Lung (tissue), 12 donors: ENCODE results near the gene DKK2. TPM values are rescaled to one million over a fixed set of nuclear protein-coding genes. Genes with fewer than 3 reads are reported as not detected.

Source experiments
- ATAC-seq: fragments of 200-7000 bp; cut with Tn5 transposase; one replicate; pipeline ENCODE4 v1.9.1; 2020; ENCODE audit warnings: moderate number of reproducible peaks; ENCODE audit not compliant: insufficient read depth, low FRiP score
- DNase-seq, 3 donors: peaks; one replicate each; pipeline ENCODE4 v3.0.0-alpha.2; 2013 to 2017
- H3K27ac ChIP-seq, 2 donors: one replicate each; pipeline ENCODE4 v1.5.1; 2013; ENCODE audit warnings: mild to moderate bottlenecking in 2 of 2, moderate library complexity in 2 of 2, control low read depth in 1 of 2, inconsistent platforms in 1 of 2, low read depth in 1 of 2, low read length in 1 of 2
- H3K27me3 ChIP-seq, 3 donors: one replicate each; pipeline ENCODE4 v1.5.1; 2013; ENCODE audit warnings: low read length in 2 of 3; ENCODE audit not compliant: control insufficient read depth in 3 of 3, insufficient read depth in 3 of 3
- H3K36me3 ChIP-seq, 4 donors: one replicate each; pipeline ENCODE4 v1.5.1; 2013; ENCODE audit warnings: low read length in 4 of 4, mild to moderate bottlenecking in 1 of 4, moderate library complexity in 1 of 4; ENCODE audit not compliant: control insufficient read depth in 4 of 4, insufficient read depth in 4 of 4
- H3K4me1 ChIP-seq, 5 donors: one replicate each; pipeline ENCODE4 v1.5.1; 2013; ENCODE audit warnings: low read length in 5 of 5, mild to moderate bottlenecking in 2 of 5, moderate library complexity in 1 of 5; ENCODE audit not compliant: control insufficient read depth in 5 of 5, insufficient read depth in 5 of 5
- H3K4me3 ChIP-seq: one replicate; pipeline ENCODE4 v1.5.1; 2013; ENCODE audit warnings: mild to moderate bottlenecking, control low read depth, moderate library complexity
- H3K9ac ChIP-seq, 2 donors: one replicate each; pipeline ENCODE4 v1.5.1; 2013; ENCODE audit warnings: low read length in 2 of 2, control low read depth in 1 of 2; ENCODE audit not compliant: insufficient read depth in 1 of 2
- H3K9me3 ChIP-seq, 4 donors: one replicate each; pipeline ENCODE4 v1.5.1; 2013; ENCODE audit warnings: low read length in 3 of 4, mild to moderate bottlenecking in 1 of 4, moderate library complexity in 1 of 4; ENCODE audit not compliant: control insufficient read depth in 4 of 4, insufficient read depth in 3 of 4
- WGBS, 2 donors: extraction: QIAGEN DNeasy Blood & Tissue Kit; methylation state at CpG; one replicate each; pipeline ENCODE4 v1.1.7; 2013; 5-methylcytosine and 5-hydroxymethylcytosine counted together
- polyA plus RNA-seq, 2 donors: library from polyadenylated mRNA; stranded (reverse); fragments of 200-250 nt; gene quantifications; one replicate each; pipeline ENCODE4 v1.2.1, GENCODE V29; 2013
- total RNA-seq, 2 donors: library from RNA; depleted of rRNA in 1 of 2; stranded (reverse); fragments of >200 nt in 1 of 2; gene quantifications; one replicate each; pipeline ENCODE4 v1.2.1, GENCODE V29; 2014 to 2021
- TF ChIP-seq, protein P1 (sequence below): IDR thresholded peaks from 2 replicates; pipeline ENCODE4 v1.5.1; 2012; ENCODE audit warnings: mild to moderate bottlenecking; ENCODE audit errors: control extremely low read depth, extremely low read depth
- donor health status: control.
- donor health status: control.
- donor health status: Bipolar disorder and iron deficiency.
- donor health status: healthy.
- donor health status: DM: yes; HTN: yes; CAD: no.

DKK2 gene
- total and polyA plus RNA-seq, 4 donors: 2.6 to 16.1 (median 4.7) TPM

DNA sequence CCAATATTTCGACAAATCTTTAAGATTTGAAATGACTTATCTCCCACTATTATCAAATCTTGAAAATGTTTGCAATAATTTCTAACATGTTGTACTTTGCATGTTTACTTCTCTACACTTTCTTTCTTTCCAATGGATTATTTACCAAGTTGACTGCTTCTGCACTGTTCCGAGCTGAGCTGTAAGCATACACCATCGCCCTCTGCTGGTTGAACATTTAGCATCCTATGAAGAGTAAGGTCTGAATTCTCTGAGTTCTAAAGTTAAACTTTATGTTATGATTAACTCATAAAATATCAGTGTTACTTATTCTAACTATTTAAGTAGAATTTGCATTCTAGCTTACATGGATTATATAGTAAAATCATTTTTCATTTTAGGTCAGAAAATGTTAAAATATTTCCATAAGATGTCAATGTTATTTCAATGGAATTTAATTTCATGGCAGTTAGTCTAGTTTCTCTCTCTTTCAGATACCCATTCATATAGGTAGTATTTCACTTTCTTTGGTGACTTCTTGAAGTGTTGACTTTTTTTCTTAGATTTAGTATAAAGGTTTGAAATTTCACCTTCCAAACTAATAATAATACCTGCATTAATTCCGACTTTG lies 137.4 kb downstream of the DKK2 start:
- H3K36me3 ChIP-seq: no peaks in the 10 kb centered on the region
- no peak overlapping the region for H3K9ac ChIP-seq
- 45 to 59% methylated on average over 4 of the region's 4 CpGs for WGBS, 2 donors
- DNase-seq (peak in 2 of 3 donors; percentile 42 to 62), ATAC-seq (no peak)
- TF ChIP-seq, protein P1, sequence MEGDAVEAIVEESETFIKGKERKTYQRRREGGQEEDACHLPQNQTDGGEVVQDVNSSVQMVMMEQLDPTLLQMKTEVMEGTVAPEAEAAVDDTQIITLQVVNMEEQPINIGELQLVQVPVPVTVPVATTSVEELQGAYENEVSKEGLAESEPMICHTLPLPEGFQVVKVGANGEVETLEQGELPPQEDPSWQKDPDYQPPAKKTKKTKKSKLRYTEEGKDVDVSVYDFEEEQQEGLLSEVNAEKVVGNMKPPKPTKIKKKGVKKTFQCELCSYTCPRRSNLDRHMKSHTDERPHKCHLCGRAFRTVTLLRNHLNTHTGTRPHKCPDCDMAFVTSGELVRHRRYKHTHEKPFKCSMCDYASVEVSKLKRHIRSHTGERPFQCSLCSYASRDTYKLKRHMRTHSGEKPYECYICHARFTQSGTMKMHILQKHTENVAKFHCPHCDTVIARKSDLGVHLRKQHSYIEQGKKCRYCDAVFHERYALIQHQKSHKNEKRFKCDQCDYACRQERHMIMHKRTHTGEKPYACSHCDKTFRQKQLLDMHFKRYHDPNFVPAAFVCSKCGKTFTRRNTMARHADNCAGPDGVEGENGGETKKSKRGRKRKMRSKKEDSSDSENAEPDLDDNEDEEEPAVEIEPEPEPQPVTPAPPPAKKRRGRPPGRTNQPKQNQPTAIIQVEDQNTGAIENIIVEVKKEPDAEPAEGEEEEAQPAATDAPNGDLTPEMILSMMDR: peak; percentile 22
- peaks cover 0 to 2% (median 1%) of the 10 kb centered on the region in 4 donors for H3K9me3 ChIP-seq
- H3K4me1 ChIP-seq: no peaks in the 10 kb centered on the region
- H3K27ac ChIP-seq: no peak overlapping the region
- H3K27me3 ChIP-seq: no peaks in the 10 kb centered on the region
- H3K4me3 ChIP-seq: no peak overlapping the region

GRCh38 chr4:106893903-106894302 lies 142.2 kb downstream of the DKK2 start:
- WGBS, 2 donors: 70 to 73% methylated on average over 3 of the region's 3 CpGs

DNA sequence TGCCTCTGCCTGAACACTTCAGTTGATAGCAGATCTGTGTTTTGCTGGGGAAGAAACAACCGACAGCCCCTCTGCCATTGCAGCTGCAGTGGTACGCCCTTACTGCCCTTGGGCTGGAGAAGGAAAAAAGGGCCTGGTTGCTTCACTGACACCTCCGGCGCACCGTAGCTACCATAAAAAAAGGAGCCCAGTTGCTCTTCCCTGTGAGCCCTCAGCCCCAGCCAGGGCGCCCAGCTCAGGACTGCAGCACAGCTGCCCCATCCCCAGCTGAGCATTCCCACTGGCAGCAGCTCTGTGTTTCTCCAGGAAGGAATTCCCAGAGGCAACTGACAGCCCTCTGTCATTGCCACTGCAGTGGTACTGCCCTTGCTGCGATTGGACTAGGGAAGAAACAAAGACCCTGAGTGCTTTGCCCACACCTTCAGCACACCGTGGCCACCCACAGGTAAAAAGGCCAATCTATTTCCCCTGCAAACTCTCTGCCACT lies 142.7 kb downstream of the DKK2 start:
- DNase-seq (no peak), ATAC-seq (no peak)
- TF ChIP-seq, protein P1: no peak
- no peak overlapping the region for H3K27ac ChIP-seq
- H3K9me3 ChIP-seq: peaks cover 0 to 2% (median 0%) of the 10 kb centered on the region in 4 donors
- H3K36me3 ChIP-seq: no peaks in the 10 kb centered on the region
- H3K27me3 ChIP-seq: no peaks in the 10 kb centered on the region
- H3K9ac ChIP-seq: no peak overlapping the region
- H3K4me3 ChIP-seq: no peak overlapping the region
- H3K4me1 ChIP-seq: no peaks in the 10 kb centered on the region
- WGBS, 2 donors: 89 to 90% methylated on average over 8 of the region's 8 CpGs

More at GRCh38 chr4:106893903-106894302, 142.2 kb downstream of the DKK2 start:
- peak in 1 of 3 donors; percentile 13 for DNase-seq
- no peak for ATAC-seq
- H3K27me3 ChIP-seq: no peaks in the 10 kb centered on the region
- no peak overlapping the region for H3K9ac ChIP-seq
- H3K4me1 ChIP-seq: no peaks in the 10 kb centered on the region
- TF ChIP-seq, protein P1: no peak
- H3K27ac ChIP-seq: no peak overlapping the region
- no peak overlapping the region for H3K4me3 ChIP-seq
- H3K36me3 ChIP-seq: no peaks in the 10 kb centered on the region
- H3K9me3 ChIP-seq: peaks cover 0 to 2% (median 1%) of the 10 kb centered on the region in 4 donors
